Mucosa of rectum (tissue), 2 donors: ENCODE results near the gene CA12.
A peak's percentile ranks its signal among the peaks of the same experiment; 100 is the strongest.

Experiments
- H3K27ac ChIP-seq, 2 donors: one replicate each; pipeline ENCODE4 v1.7.0; 2013; ENCODE audit warnings: inconsistent platforms in 2 of 2, low read depth in 2 of 2, low read length in 2 of 2
- H3K27me3 ChIP-seq, 2 donors: one replicate each; pipeline ENCODE4 v1.7.0; 2013; ENCODE audit warnings: low read length in 2 of 2; ENCODE audit not compliant: control insufficient read depth in 2 of 2, insufficient read depth in 2 of 2
- H3K36me3 ChIP-seq, 2 donors: one replicate each; pipeline ENCODE4 v1.7.0; 2013; ENCODE audit warnings: low read length in 2 of 2; ENCODE audit not compliant: control insufficient read depth in 2 of 2, insufficient read depth in 2 of 2
- H3K4me1 ChIP-seq, 2 donors: one replicate each; pipeline ENCODE4 v1.7.0; 2013; ENCODE audit warnings: low read length in 2 of 2, mild to moderate bottlenecking in 1 of 2; ENCODE audit not compliant: control insufficient read depth in 2 of 2, insufficient read depth in 2 of 2
- H3K4me3 ChIP-seq, 2 donors: one replicate each; pipeline ENCODE4 v1.7.0; 2013; ENCODE audit warnings: low read length in 2 of 2
- H3K9ac ChIP-seq, 2 donors: one replicate each; pipeline ENCODE4 v1.7.0; 2013; ENCODE audit warnings: low read length in 2 of 2, low read depth in 1 of 2, mild to moderate bottlenecking in 1 of 2
- H3K9me3 ChIP-seq, 2 donors: one replicate each; pipeline ENCODE4 v1.7.0; 2013; ENCODE audit warnings: low read length in 2 of 2; ENCODE audit not compliant: control insufficient read depth in 2 of 2
- donor health status: healthy.
- donor health status: Normal muscosa, but diverticular disease.

CA12 gene

GRCh38 chr15:63381301-63382204 lies at the start of gene CA12:
Gene CA12 (minus strand): TSS chr15:63381846. CDS start chr15:63381720, 126 bp downstream.
- H3K27ac ChIP-seq = peak within 1 kb of the TSS; percentile 76 to 78
- no peaks in the 10 kb centered on the region for H3K36me3 ChIP-seq

DNA sequence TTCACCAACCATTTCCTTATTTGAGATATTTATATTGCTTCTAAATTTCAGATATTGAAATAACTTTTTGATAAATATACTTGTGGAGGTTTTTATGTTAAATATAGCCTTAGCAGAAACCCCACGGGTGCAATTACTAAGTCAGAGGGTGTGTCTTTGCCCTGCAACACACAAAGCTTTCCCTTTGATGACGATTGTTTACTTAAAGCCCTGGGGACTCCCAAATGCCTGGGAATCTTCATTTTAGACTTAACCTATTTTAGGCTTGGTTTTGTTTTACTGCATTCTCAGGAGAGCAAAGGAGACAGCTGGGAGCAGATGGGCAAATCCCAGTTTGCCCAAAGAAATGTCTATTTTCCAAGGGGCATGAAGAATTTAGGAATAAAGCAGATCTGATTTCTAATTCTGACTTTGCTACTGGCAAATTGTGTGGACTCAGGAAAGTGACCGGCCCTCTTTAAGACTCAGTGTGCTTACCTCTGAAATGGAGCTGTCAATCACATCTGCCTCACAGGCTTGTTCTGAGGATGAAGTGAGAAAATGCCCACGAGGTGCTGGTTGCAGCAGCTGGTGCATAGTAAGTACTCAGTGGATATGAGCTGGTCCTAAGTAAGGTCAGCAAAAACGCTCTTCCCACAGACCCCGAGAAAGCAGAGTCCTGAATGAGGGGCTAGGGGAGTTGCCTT lies 49.3 kb upstream of the CA12 start:
- Histone ChIP-seq H3K4me3 (no peak overlapping the region), H3K27me3 (no peaks in the 10 kb centered on the region), H3K27ac (no peak overlapping the region), H3K9me3 (peaks cover 0 to 2% of the 10 kb centered on the region in 2 donors), H3K4me1 (no peaks in the 10 kb centered on the region), H3K36me3 (no peaks in the 10 kb centered on the region), H3K9ac (no peak overlapping the region)

More at GRCh38 chr15:63381301-63382204, at the start of gene CA12:
- H3K9ac ChIP-seq = peak within 1 kb of the TSS; percentile 75 to 79
- H3K4me3 ChIP-seq = peak within 1 kb of the TSS; percentile 68 to 90
- H3K4me1 ChIP-seq = peaks cover 16 to 27% of the 10 kb centered on the region in 2 donors
- no peaks in the 10 kb centered on the region for H3K9me3 ChIP-seq
- H3K27me3 ChIP-seq = peaks cover 0 to 12% of the 10 kb centered on the region in 2 donors

GRCh38 chr15:63426552-63426951 lies 44.9 kb upstream of the CA12 start:
- no peak overlapping the region for H3K4me3 ChIP-seq
- H3K4me1 ChIP-seq = no peaks in the 10 kb centered on the region
- H3K9me3 ChIP-seq = peaks cover 0 to 2% of the 10 kb centered on the region in 2 donors
- no peak overlapping the region for H3K27ac ChIP-seq
- no peaks in the 10 kb centered on the region for H3K27me3 ChIP-seq
- H3K36me3 ChIP-seq = no peaks in the 10 kb centered on the region
- H3K9ac ChIP-seq = no peak overlapping the region

DNA sequence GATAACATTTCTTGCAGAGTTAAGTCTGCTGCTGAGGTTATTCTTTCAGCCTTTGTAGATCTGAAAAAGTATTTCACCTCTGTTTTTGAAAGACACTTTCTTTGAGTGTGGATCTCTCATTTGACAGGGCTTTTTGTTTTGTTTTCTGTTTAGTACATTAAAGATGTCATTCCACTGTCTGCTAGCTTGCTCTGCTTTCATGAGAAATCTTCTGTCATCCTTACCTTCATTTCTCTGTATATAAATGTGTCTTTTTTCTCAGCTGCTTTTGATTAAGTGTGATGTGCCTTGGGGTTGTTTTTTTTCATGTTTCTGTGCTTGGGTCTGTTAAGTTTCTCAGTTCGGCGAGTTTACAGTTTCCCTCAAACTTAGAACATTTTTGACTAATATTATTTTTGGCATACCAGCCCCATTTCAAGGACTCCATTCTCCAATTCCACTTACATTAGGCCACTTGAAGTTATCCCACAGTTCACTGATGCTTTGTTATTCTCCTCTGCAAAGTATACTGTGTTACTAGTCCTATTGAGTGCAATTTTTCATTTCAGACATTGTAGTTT lies 43.9 kb upstream of the CA12 start:
- Histone ChIP-seq H3K4me1 (no peaks in the 10 kb centered on the region), H3K27ac (no peak overlapping the region), H3K9me3 (peaks cover 0 to 2% of the 10 kb centered on the region in 2 donors), H3K9ac (no peak overlapping the region), H3K36me3 (no peaks in the 10 kb centered on the region), H3K27me3 (no peaks in the 10 kb centered on the region), H3K4me3 (no peak overlapping the region)

DNA sequence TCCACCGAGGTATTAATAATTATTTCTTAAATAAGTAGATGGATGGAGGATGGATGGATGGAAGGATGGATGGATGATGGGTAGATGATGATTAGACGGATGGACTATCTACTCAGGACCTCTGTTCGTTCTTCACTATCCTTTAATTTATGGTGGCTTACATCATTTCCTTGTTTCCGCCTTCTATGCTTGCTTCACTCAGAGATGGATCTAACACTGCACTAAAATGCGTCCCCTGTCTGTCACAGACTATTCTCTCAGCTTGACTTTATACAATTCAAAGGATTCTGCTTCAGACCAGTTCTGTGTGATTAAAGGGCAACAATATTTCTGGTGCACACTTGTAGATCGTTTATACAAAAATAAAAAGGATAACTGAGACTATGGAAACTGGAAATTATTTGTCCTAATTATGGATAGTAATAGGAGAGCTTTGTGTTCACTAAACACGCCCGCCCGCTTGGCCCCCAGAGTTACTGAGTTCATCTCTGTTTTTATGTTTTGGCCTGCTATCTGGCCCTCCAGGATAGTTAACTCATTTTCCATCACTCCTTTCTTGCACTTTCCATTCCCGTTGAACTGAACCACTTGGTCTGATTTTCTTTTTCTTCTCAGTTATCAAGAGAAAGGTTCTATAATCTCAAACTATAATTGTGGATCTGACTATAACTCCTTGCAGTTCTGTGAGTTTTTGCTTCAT lies 41.4 kb upstream of the CA12 start:
- peaks cover 0 to 2% of the 10 kb centered on the region in 2 donors for H3K4me1 ChIP-seq
- H3K27me3 ChIP-seq = no peaks in the 10 kb centered on the region
- no peaks in the 10 kb centered on the region for H3K36me3 ChIP-seq
- H3K27ac ChIP-seq = no peak overlapping the region
- no peak overlapping the region for H3K4me3 ChIP-seq
- H3K9me3 ChIP-seq = peaks cover 0 to 2% of the 10 kb centered on the region in 2 donors
- H3K9ac ChIP-seq = no peak overlapping the region

DNA sequence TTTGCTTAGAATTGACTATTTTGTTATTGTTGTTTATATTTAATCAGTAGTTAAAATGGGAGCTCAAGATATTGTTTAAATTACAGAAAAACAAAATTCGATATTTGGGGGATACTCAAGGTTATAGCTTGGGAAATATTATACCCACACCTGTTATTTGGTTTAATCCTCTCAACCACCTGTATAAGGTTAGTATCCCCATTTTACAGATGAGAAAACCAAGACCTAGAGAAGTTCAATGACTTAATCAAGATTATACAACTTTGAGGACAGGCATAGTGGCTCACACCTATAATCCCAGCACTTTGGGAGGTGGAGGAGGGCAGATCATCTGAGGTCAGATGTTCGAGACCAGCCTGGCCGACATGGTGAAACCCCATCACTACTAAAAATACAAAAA lies 39.8 kb upstream of the CA12 start:
- Histone ChIP-seq H3K9me3 (peaks cover 0 to 2% of the 10 kb centered on the region in 2 donors), H3K9ac (no peak overlapping the region), H3K27me3 (no peaks in the 10 kb centered on the region), H3K36me3 (no peaks in the 10 kb centered on the region), H3K27ac (no peak overlapping the region), H3K4me1 (peaks cover 0 to 2% of the 10 kb centered on the region in 2 donors), H3K4me3 (no peak overlapping the region)

- Histone ChIP-seq H3K4me1 (peaks cover 0 to 2% of the 10 kb centered on the region in 2 donors), H3K36me3 (no peaks in the 10 kb centered on the region), H3K4me3 (no peak overlapping the region), H3K9ac (no peak overlapping the region), H3K27ac (no peak overlapping the region), H3K27me3 (no peaks in the 10 kb centered on the region), H3K9me3 (no peaks in the 10 kb centered on the region)
These were observed 38.7 kb upstream of the CA12 start for GRCh38 chr15:63420333-63420747.

GRCh38 chr15:63418811-63419210 lies 37.2 kb upstream of the CA12 start:
- no peak overlapping the region for H3K9ac ChIP-seq
- no peaks in the 10 kb centered on the region for H3K36me3 ChIP-seq
- H3K4me3 ChIP-seq = no peak overlapping the region
- no peak overlapping the region for H3K27ac ChIP-seq
- H3K4me1 ChIP-seq = peaks cover 0 to 2% of the 10 kb centered on the region in 2 donors
- no peaks in the 10 kb centered on the region for H3K27me3 ChIP-seq
- H3K9me3 ChIP-seq = no peaks in the 10 kb centered on the region

DNA sequence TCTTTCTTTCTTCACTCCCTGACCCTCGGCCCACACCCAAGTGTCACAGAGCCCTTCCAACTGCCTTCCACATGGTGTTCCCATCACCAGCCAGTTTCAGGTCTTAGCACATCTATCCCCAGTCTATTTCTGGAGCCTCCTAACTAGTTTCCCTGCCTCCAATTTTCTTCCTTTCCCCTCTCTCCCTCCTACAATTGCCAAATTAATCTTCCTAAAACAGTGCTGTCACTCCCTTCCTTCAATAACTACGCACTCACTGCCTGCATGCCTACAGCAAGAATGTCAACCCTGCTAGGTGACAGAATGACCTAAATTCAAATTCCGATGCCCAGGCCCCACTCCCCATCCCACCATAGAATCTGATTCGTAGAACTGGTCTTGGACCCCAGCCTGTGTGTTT lies 36.1 kb upstream of the CA12 start:
- Histone ChIP-seq H3K36me3 (no peaks in the 10 kb centered on the region), H3K9ac (no peak overlapping the region), H3K27me3 (no peaks in the 10 kb centered on the region), H3K27ac (no peak overlapping the region), H3K9me3 (no peaks in the 10 kb centered on the region), H3K4me3 (no peak overlapping the region), H3K4me1 (peaks cover 0 to 2% of the 10 kb centered on the region in 2 donors)
